ENCODE results near the gene TRAF3IP1.
"Not testable (repeated sequence)": the region's sequence is repeated elsewhere in the genome, so short reads cannot be mapped to it uniquely, and the experiment has no call there.

The TRAF3IP1 gene

GRCh38 chr2:238320246-238320647, at the start of gene TRAF3IP1:
Gene TRAF3IP1 (plus strand): TSS chr2:238320518. CDS start chr2:238320663, 145 bp downstream.
- DNase-seq (ENCODE audit: low read depth, low spot score) = peak; percentile 93
- TF ChIP-seq CTCF (IDR thresholded peaks at IDR 0.05; ENCODE audit: low read depth, low read length) = no peak
- peak within 1 kb of the TSS; percentile 61 for H3K4me3 ChIP-seq (ENCODE audit: low read depth, low read length)
- in situ Hi-C loops (cut with HindIII; ENCODE audit: low sequenced_read_pairs) = no loop called here

GRCh38 chr2:238270606-238271005, 49.7 kb upstream of the TRAF3IP1 start:
- no peak for DNase-seq (ENCODE audit: low read depth, low spot score)
- in situ Hi-C loops (cut with HindIII; ENCODE audit: low sequenced_read_pairs) = no loop called here

GRCh38 chr2:238271061-238271554, 49.2 kb upstream of the TRAF3IP1 start:
- in situ Hi-C loops (cut with HindIII; ENCODE audit: low sequenced_read_pairs) = no loop called here
- no peak for TF ChIP-seq CTCF (IDR thresholded peaks at IDR 0.05; ENCODE audit: low read depth, low read length)
- no peak for DNase-seq (ENCODE audit: low read depth, low spot score)
- H3K4me3 ChIP-seq (ENCODE audit: low read depth, low read length) = no peak overlapping the region

More at GRCh38 chr2:238270606-238271005, 49.7 kb upstream of the TRAF3IP1 start:
- H3K4me3 ChIP-seq (ENCODE audit: low read depth, low read length) = no peak overlapping the region
- no peak for TF ChIP-seq CTCF (IDR thresholded peaks at IDR 0.05; ENCODE audit: low read depth, low read length)

- in situ Hi-C loops (cut with HindIII; ENCODE audit: low sequenced_read_pairs); H3K4me3 ChIP-seq (ENCODE audit: low read depth, low read length); DNase-seq (ENCODE audit: low read depth, low spot score): not testable (repeated sequence)
These were observed 48.6 kb upstream of the TRAF3IP1 start for GRCh38 chr2:238271686-238272085.

- no peak for TF ChIP-seq CTCF (IDR thresholded peaks at IDR 0.05; ENCODE audit: low read depth, low read length)
- no peak overlapping the region for H3K4me3 ChIP-seq (ENCODE audit: low read depth, low read length)
- DNase-seq (ENCODE audit: low read depth, low spot score) = no peak
- in situ Hi-C loops (cut with HindIII; ENCODE audit: low sequenced_read_pairs) = no loop called here
These were observed 48.2 kb upstream of the TRAF3IP1 start for GRCh38 chr2:238272156-238272555.

- H3K4me3 ChIP-seq (ENCODE audit: low read depth, low read length); DNase-seq (ENCODE audit: low read depth, low spot score); in situ Hi-C loops (cut with HindIII; ENCODE audit: low sequenced_read_pairs): not testable (repeated sequence)
These were observed 46.9 kb upstream of the TRAF3IP1 start for GRCh38 chr2:238273433-238273832.

- in situ Hi-C loops (cut with HindIII; ENCODE audit: low sequenced_read_pairs) = no loop called here
- no peak overlapping the region for H3K4me3 ChIP-seq (ENCODE audit: low read depth, low read length)
- DNase-seq (ENCODE audit: low read depth, low spot score) = no peak
- no peak for TF ChIP-seq CTCF (IDR thresholded peaks at IDR 0.05; ENCODE audit: low read depth, low read length)
These were observed 46.0 kb upstream of the TRAF3IP1 start for GRCh38 chr2:238274152-238274865.
